Measurements from ENCODE around the gene KCNIP1. TPM values are rescaled to one million over a fixed set of nuclear protein-coding genes. Genes with fewer than 3 reads are reported as not detected.

The KCNIP1 gene
- total and polyA plus RNA-seq, 9 of the 15 experiments (the other 6 are each of a cell fraction or from before 2014, with no cell fraction given): not detected

DNA sequence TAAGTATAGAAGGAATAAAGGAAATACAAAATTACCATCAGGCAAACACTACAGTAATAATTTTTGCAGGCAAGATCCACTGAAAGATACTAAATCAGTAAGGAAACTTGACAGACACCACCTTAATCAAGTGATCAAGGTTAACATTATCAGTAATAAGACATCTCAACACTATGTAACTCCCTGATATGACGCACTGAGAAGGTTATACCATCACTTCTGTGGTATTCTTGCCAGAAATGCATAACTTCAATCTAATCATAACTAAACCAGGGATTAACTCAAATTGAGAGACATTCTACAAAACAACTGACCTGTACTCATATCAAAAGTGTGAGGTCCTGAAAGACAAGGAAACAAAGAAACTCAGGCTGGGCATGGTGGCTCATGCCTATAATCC lies 227.2 kb downstream of the KCNIP1 start (continued):
- TF ChIP-seq, protein P1, sequence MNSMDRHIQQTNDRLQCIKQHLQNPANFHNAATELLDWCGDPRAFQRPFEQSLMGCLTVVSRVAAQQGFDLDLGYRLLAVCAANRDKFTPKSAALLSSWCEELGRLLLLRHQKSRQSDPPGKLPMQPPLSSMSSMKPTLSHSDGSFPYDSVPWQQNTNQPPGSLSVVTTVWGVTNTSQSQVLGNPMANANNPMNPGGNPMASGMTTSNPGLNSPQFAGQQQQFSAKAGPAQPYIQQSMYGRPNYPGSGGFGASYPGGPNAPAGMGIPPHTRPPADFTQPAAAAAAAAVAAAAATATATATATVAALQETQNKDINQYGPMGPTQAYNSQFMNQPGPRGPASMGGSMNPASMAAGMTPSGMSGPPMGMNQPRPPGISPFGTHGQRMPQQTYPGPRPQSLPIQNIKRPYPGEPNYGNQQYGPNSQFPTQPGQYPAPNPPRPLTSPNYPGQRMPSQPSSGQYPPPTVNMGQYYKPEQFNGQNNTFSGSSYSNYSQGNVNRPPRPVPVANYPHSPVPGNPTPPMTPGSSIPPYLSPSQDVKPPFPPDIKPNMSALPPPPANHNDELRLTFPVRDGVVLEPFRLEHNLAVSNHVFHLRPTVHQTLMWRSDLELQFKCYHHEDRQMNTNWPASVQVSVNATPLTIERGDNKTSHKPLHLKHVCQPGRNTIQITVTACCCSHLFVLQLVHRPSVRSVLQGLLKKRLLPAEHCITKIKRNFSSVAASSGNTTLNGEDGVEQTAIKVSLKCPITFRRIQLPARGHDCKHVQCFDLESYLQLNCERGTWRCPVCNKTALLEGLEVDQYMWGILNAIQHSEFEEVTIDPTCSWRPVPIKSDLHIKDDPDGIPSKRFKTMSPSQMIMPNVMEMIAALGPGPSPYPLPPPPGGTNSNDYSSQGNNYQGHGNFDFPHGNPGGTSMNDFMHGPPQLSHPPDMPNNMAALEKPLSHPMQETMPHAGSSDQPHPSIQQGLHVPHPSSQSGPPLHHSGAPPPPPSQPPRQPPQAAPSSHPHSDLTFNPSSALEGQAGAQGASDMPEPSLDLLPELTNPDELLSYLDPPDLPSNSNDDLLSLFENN (IDR thresholded peaks at IDR 0.05; ENCODE audit: low read depth in 2 of 2, low read length in 2 of 2): no peak
- no peak for TF ChIP-seq XRCC3 (IDR thresholded peaks at IDR 0.05)
- TF ChIP-seq, protein P2, sequence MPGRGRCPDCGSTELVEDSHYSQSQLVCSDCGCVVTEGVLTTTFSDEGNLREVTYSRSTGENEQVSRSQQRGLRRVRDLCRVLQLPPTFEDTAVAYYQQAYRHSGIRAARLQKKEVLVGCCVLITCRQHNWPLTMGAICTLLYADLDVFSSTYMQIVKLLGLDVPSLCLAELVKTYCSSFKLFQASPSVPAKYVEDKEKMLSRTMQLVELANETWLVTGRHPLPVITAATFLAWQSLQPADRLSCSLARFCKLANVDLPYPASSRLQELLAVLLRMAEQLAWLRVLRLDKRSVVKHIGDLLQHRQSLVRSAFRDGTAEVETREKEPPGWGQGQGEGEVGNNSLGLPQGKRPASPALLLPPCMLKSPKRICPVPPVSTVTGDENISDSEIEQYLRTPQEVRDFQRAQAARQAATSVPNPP (IDR thresholded peaks at IDR 0.05; ENCODE audit: borderline replicate concordance, insufficient read depth, insufficient read length): no peak

DNA sequence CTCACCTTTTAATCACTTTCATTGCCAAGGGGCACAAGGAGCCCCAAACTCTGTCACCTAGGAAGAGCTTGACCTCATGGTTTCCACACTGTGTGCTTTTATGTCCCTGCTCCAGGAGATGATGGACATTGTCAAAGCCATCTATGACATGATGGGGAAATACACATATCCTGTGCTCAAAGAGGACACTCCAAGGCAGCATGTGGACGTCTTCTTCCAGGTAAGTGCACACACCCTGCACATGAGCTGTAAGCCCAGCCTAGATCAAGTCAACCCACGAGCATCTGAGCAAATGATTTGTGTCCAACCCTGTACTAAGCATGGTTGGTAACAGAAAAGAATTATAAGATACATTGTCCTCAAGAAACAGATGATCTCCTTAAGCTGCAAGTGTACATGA lies 228.9 kb downstream of the KCNIP1 start:
- 0% methylated on average over 2 of the region's 2 CpGs for WGBS (ENCODE audit: insufficient coverage, low coverage, missing lambda C conversion rate)

More for the DNA sequence above, 228.9 kb downstream of the KCNIP1 start:
- no peak overlapping the region for H3K4me3 ChIP-seq
- POLR2A ChIA-PET: no interaction called here
- H2AFZ ChIP-seq (ENCODE audit: low read depth, low read length): no peak overlapping the region
- H3K27me3 ChIP-seq (ENCODE audit: control insufficient read depth in 2 of 2, insufficient read depth in 2 of 2, low read length in 2 of 2): no peaks in the 10 kb centered on the region
- FAIRE-seq: no peak
- ATAC-seq: no peak
- no peaks in the 10 kb centered on the region for H3K79me2 ChIP-seq (ENCODE audit: control insufficient read depth, insufficient read depth, low read length)
- no peaks in the 10 kb centered on the region for H3K4me1 ChIP-seq (replicated peaks in 1 of 2; ENCODE audit: control insufficient read depth in 2 of 2, insufficient read depth in 2 of 2, low read length in 2 of 2)
- in situ Hi-C loops (cut with MboI): no loop called here
- H3K27ac ChIP-seq (ENCODE audit: extremely low read depth, low read depth, low read length): no peak overlapping the region
- H4K20me1 ChIP-seq (replicated peaks; ENCODE audit: control insufficient read depth, insufficient read depth, low read length): no peaks in the 10 kb centered on the region
- H3K9me1 ChIP-seq (ENCODE audit: control insufficient read depth, insufficient read depth, low read length): no peaks in the 10 kb centered on the region
- no peak overlapping the region for H3K9ac ChIP-seq (ENCODE audit: insufficient read depth in 1 of 2, low read depth in 2 of 2, low read length in 2 of 2)
- H3K36me3 ChIP-seq (ENCODE audit: control insufficient read depth, insufficient read depth, low read length): no peaks in the 10 kb centered on the region
- DNase-seq (ENCODE audit: extremely low read depth in 1 of 4, low spot score in 3 of 4): no peak
- no peak overlapping the region for H3K4me2 ChIP-seq (ENCODE audit: insufficient read depth, low read length)
- intact Hi-C loops (cut with micrococcal nuclease): no loop called here
- CTCF ChIA-PET (ENCODE audit: low intra/inter-chr PET ratio): no interaction called here
- TF ChIP-seq, protein P3, sequence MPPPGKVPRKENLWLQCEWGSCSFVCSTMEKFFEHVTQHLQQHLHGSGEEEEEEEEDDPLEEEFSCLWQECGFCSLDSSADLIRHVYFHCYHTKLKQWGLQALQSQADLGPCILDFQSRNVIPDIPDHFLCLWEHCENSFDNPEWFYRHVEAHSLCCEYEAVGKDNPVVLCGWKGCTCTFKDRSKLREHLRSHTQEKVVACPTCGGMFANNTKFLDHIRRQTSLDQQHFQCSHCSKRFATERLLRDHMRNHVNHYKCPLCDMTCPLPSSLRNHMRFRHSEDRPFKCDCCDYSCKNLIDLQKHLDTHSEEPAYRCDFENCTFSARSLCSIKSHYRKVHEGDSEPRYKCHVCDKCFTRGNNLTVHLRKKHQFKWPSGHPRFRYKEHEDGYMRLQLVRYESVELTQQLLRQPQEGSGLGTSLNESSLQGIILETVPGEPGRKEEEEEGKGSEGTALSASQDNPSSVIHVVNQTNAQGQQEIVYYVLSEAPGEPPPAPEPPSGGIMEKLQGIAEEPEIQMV (tag; conservative IDR thresholded peaks at IDR 0.05; ENCODE audit: low read depth): no peak
- no peaks in the 10 kb centered on the region for H3K9me3 ChIP-seq (replicated peaks; ENCODE audit: control insufficient read depth, insufficient read depth, low read depth, low read length)
- BruUV-seq (replicated peaks): no TSS peak
